Epidermal melanocyte (primary cell): Measurements from ENCODE around the gene LRRC34.

Source experiments
- DNase-seq: peaks from one replicate; pipeline ENCODE4 v3.0.0; 2011; ENCODE audit warnings: low spot score; ENCODE audit not compliant: insufficient read length

Gene LRRC34, protein sequence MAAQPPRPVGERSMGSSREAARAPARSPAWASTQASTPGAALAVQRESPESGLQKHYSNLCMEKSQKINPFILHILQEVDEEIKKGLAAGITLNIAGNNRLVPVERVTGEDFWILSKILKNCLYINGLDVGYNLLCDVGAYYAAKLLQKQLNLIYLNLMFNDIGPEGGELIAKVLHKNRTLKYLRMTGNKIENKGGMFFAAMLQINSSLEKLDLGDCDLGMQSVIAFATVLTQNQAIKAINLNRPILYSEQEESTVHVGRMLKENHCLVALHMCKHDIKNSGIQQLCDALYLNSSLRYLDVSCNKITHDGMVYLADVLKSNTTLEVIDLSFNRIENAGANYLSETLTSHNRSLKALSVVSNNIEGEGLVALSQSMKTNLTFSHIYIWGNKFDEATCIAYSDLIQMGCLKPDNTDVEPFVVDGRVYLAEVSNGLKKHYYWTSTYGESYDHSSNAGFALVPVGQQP

GRCh38 chr3:169812332-169813235 lies at the start of gene LRRC34, which contains the start of gene LRRIQ4:
Gene LRRC34, minus strand, starts transcription at chr3:169812904. Its CDS starts 356 bp downstream, at chr3:169812548.
Gene LRRIQ4, plus strand, starts transcription at chr3:169812870. Its CDS starts 9,052 bp downstream, at chr3:169821922.
- no peak for DNase-seq

DNA sequence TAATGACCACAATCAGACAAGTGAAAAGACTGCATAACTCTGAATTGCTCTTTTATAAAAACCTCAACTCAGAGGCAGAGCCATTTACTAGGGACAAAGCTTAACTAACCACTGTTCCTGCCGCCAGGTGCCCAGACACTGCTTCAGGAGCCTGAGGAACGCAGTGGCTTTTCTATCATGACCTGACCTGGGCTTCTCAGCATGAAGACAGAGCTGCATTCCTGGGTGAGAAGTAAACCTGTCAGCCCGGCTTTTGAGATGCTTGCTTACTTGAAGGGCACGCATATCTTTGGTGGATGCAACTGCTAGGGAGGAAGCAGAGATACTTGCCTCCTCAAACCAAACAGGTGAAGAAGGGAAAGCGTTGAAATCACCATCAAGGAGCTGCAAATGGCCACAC lies 49.2 kb upstream of the LRRC34 start:
- DNase-seq, result no peak

DNA sequence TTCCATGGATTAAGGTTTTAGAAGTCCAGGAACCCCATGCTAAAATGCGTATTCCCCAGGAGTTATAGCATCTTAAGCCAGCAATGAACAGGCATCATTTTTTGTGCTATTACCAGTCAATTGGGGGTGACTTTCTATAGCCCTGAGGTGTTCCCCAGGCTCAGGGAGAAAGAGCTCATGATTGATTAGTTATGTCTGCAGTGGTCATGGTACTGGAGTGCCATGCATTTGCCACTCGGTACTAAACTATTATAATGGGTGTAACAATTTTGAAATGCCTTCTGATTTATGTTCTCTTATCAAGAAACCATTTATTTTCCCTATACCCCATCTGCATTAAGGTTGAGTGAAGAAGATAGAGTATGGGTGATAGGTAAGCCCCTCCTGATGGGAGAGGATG lies 45.1 kb upstream of the LRRC34 start:
- DNase-seq, result no peak

- no peak for DNase-seq
Observed at GRCh38 chr3:169855514-169855913, 42.8 kb upstream of the LRRC34 start.

- no peak for DNase-seq
Observed at GRCh38 chr3:169850618-169851017, 37.9 kb upstream of the LRRC34 start.

- DNase-seq, result no peak
Observed at GRCh38 chr3:169848741-169849140, 36.0 kb upstream of the LRRC34 start.

GRCh38 chr3:169847896-169848295 lies 35.2 kb upstream of the LRRC34 start:
- DNase-seq, result no peak

DNA sequence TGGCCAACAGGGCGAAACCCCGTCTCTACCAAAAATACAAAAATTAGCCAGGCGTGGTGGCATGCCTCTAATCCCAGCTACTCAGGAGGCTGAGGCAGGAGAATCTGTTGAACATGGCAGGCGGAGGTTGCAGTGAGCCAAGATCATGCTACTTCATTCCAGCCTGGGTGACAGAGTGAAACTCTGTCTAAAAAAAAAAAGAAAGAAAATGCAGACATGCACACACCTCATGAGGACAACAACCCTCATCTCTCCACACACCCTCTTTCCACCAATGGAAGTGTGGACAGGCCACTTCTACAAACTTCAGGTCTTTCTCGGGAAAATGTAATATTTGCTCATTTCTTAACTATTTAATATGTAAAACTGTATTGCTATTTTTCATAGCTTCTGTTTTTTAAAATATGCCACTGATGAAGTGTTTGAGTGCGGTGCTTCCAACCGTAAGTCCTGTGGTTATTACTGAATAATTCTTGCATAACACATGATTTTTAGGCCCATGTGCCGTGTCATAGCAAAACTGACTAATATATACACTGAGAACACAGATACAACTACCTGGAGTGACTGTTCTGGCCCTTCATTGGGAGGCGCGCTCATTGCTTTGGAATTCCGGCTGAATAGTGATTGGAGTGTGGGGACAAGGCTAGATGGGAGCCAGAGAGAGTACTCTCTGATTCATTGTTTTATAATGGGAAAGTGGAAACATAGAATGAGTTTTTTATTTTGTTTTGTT lies 33.9 kb upstream of the LRRC34 start:
- DNase-seq, result no peak

DNA sequence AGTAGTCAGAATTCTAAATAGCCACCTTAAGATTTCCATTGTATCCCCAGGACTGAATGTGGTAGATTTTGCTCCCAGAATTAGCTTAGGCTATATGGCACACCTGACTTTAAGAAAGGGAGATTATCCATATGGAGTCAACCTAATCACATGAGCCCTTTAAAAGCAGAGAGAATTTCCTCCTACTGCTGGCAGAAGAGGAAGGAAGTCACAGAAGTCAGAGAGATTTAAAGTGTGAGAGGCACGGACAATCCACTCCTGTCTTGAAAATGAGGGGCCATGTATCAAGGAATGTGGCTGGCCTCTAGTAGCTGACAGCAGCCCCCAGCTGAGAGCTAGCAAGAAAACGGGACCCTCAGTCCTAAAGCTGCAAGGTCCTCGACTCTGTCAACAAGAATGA lies 30.3 kb upstream of the LRRC34 start:
- DNase-seq, result no peak

GRCh38 chr3:169841171-169841570 lies 28.5 kb upstream of the LRRC34 start:
- no peak for DNase-seq

DNA sequence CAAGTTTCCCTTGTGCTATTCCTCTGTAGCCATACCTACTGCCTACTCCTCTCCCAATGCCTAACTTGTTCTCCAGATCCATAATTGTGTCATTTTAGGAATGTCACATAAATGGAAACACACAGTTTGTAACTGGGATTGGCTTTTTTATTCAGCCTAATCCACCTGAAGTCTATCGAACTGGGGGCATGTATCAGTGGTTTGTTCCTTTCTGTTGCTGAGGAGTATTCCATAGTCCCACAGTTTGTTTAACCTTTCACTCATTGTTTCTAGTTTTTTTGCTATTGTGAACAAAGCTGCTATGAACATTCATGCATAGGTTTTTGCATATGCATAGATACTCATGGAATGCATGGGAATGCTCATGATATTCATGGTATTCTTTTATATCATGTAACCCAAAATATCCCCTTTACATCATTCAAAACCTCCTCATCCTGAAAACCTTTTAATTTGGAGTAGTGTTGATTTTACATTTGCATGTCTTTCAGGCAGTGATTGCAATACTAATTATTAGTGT lies 25.9 kb upstream of the LRRC34 start:
- no peak for DNase-seq

DNA sequence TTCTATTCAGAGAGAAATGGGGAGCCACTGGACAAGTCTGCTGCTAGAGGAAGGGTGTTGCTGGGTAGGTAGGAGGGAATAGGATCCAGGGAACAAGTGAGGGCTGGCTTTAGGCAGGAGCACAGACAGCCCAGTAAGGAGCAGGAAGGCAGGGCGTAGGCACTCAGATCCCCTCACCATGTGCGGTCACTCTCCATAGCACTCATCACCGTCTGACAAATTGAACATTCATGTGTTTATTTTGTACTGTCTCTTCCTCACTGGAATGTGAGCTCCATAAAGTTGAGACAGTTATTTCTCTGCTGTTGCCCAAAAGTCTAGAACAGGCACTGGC lies 24.2 kb upstream of the LRRC34 start:
- DNase-seq, result no peak

DNA sequence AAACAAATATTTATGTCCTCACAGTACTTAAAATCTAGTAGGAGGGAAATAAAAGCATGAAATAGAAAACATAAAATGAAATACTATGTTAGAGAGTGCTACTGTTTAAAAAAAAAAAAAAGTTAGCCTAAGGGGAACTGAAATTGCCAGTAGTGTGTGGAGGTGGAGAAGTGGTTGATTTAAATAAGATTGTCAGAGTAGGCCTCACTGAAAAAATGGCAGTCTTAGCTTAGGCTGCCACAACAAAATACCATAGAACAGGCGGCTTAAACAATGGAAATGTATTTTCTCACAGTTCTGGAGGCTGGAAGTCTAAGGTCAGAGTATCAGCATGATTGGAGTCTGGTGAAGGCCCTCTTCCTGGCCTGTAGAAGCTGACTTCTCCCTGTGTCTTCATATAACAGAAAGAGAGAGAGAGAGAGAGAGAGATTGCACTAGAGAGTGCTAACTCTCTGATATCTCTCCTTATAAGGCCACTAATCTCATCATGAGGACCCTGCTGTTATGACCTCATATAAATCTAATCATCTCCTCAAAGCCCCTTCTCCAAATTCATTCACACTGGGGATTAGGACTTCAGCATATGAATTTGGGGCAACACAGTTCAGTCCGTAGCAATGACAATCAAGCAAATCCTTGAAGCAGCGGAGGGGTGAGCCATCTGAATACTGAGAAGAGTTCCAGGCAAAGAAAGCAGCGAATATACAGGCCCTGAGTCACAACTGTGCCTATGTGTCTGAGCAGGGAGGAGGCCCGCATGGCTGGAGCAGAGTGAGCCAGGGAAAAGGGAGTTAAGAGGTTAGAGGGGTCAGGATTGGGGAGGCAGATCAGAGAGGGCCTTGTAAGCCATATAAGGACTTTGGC lies 23.6 kb upstream of the LRRC34 start:
- no peak for DNase-seq

DNA sequence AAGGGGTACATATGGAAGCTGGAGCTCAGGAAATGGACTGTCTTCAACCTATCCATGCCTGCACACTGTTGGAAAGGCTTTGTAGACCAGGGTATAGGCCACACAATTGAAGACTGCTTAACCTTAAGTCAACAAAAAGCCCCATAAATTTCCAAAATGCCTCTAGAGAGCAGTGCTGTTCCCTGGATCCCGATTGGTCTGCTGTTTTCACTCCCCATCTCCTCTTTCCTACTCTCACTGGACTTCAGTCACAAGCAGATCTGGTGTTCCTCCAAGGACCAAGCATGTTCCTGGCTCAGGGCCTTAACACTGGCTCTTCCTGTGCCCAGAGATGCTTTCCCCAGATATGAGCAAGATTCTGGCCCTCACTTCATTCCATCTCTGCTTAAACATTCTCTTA lies 22.8 kb upstream of the LRRC34 start:
- DNase-seq, result no peak

GRCh38 chr3:169827712-169828111 lies 15.0 kb upstream of the LRRC34 start:
- no peak for DNase-seq

GRCh38 chr3:169825316-169825715 lies 12.6 kb upstream of the LRRC34 start:
- no peak for DNase-seq

DNA sequence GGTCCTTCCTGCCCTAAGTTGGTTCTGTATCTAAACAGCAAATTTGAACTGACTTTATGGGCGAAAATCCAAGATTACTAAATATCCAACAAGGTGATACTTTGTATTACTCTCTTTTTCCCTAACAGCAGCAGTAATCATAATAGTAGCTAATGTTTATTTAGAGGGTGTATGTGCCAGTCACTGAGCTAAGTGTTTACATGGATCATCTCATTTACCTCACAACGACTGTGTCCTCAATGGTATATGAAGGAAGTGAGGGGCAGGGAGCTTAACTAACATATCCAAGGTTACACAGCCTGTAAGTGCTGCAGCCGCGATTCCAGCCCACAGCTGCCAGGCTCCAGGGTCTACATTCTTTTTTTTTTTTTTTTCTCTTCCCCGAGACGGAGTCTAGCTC lies 10.3 kb upstream of the LRRC34 start:
- no peak for DNase-seq

DNA sequence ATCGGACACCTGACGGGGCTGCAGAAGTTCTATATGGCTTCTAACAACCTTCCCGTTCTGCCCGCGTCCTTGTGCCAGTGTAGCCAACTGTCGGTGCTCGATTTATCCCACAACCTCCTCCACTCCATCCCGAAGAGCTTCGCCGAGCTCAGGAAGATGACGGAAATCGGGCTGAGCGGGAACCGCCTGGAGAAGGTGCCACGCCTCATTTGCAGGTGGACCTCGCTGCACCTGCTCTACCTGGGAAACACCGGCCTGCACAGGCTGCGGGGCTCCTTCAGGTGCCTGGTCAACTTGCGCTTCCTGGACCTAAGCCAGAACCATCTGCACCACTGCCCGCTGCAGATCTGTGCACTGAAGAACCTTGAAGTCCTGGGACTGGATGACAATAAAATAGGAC lies 9.8 kb upstream of the LRRC34 start:
- DNase-seq, result no peak

DNA sequence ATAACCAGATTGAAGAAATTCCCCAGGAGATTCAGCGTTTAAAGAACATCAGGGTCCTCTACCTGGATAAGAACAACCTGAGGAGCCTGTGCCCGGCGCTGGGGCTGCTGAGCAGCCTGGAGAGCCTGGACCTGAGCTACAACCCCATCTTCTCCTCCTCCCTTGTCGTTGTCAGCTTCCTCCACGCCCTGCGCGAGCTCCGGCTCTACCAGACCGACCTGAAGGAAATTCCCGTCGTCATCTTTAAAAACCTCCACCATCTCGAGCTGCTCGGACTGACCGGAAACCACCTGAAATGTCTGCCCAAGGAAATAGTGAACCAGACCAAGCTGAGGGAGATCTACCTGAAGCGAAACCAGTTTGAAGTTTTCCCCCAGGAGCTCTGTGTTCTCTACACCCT lies 9.4 kb upstream of the LRRC34 start:
- DNase-seq, result no peak

- no peak for DNase-seq
Observed at GRCh38 chr3:169818316-169818715, 5.6 kb upstream of the LRRC34 start.
